ENCODE results near the gene PTRH1.

The PTRH1 gene

DNA sequence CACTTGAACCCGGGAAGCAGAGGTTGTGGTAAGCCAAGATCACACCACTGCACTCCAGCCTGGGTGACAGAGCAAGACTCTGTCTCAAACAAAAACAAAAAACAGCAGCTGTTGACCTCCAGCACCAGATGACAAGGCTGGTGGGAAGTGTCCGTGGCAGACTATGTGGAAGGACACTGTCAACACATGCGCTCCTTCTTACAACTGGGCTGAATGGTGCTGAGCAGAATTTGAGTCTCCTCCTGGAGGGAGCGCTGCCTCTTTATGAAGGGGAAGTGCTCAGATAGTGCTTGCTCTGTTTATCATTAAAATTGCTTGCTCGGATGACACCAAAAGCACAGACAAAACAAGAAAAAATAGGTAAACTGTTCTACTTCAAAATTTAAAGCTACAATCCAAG, 17.9 kb downstream of the PTRH1 start:
- DNase-seq (ENCODE audit: low spot score): no peak

DNA sequence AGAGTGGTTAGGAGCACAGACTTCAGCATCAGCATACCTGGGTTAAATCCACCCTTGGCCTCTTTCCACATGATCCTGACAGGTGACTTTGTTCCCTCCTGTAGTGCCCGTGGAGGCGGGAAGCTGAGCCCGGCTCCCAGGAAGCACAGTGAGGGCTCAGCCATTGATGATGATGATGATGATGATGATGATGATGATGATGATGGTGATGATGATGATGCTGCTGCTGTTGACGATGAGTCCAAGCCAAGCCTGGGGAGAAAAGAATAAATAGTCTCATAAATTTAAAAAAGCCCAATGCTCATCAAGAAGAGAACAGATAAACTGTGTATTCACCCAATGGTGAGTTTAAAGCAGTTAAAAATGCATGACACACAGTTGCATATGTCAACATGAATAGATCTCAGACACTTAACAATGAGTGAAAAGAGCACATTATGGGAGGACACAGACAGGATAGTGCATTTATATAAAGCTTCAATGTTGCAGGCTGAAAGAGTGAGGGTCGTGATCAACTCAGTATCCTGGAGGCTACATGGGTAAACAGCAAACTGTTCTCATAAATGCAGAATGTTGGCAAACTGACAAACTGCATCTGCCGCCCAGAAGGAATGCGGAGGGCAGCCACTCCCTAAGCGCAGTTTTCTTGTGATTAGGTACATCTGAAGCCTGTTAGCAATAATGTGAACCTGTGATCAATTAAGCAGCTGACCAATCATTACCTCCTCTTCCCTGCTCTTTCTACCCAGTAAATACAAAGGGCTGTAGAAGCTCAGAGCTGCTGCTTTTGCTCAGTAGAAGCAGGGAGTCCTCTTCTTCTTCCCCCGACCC, 20.4 kb downstream of the PTRH1 start:
- no peak for DNase-seq (ENCODE audit: low spot score)

GRCh38 chr9:127693697-127694096, 21.8 kb downstream of the PTRH1 start:
- DNase-seq (ENCODE audit: low spot score): no peak

DNA sequence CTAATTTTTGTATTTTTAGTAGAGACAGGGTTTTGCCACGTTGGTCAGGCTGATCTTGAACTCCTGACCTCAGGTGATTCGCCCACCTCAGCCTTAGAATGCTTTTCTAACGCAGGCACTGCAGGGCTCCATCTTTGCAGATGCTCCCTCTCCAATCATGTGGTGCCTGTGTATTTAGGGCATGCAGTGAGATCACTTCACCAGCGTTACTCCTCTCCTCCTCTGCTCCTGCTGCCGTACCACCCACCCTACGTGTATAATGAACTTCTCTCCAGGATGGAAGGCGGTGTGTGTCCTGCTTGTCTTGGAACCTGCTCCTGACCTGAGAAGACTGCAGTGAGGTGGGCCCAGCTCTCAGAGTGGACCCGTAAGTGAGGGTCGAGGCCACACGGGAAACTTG, 22.3 kb downstream of the PTRH1 start:
- no peak for DNase-seq (ENCODE audit: low spot score)

DNA sequence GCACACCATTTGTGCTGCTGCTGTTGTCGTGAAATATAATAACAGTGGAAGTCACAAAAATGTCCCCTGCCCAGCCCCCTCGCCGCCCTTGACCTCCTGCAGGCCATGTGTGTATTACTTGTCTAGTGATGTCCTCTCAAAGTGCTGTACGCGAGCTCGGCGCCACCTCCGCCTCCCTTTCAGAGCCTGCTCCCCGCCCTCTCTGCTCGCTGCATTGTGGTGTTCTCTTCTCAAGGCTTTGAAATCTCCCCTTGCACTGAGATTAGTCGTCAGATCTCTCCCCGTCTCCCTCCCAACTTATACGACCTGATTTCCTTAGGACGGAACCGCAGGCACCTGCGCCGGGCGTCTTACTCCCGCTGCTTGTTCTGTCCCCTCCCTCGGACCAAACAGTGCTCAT, 23.4 kb downstream of the PTRH1 start:
- no peak for DNase-seq (ENCODE audit: low spot score)

- no peak for DNase-seq (ENCODE audit: low spot score)
Measured at GRCh38 chr9:127690735-127691134, 24.7 kb downstream of the PTRH1 start.

GRCh38 chr9:127689329-127690000, 26.0 kb downstream of the PTRH1 start:
- DNase-seq (ENCODE audit: low spot score): no peak

DNA sequence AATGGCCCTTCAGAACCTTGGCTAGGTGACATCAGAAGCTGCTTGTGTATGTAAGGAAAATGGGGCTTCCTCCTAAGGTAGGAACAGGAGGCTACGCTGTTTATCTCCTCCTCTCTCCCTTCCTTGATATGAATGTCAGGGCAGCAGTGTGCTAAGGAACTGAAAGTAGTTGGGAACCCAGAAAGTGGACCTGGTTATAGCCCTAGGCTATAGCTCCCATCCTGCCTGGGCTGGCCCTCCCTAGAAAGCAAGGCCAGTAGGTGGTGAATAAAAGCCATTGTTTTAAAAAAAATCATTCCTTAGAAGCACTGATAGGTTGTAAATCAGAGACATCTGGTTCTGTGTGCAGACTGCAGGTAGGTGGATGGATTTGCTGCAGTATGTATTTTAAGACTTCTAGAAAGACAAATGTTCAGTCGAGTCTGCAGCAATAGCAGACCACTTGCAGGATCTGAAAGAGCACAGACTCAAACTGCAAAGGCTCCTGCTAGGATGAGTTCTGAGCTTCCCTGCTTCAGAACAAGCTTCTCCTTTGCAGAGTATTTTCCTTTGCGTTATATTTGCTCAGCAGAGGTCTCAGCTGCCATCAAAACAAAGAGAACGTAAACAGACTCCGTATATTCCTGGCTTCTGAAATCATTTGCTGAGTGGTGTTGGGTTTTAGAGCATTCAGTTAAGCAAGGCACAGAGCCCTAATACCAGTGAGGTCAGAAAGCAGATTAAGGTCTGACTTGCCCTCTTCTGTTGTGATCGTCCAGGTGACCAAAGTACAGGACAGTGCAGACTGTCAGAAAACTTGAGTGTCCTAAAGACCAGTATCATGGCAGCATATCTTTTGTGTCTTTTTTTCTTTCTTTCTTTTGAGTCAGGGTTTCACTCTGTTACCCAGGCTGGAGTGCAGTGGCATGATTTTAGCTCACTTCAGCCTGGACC, 28.7 kb downstream of the PTRH1 start:
- no peak for DNase-seq (ENCODE audit: low spot score)

GRCh38 chr9:127684576-127684975, 30.9 kb downstream of the PTRH1 start:
- DNase-seq (ENCODE audit: low spot score): peak; percentile 37

DNA sequence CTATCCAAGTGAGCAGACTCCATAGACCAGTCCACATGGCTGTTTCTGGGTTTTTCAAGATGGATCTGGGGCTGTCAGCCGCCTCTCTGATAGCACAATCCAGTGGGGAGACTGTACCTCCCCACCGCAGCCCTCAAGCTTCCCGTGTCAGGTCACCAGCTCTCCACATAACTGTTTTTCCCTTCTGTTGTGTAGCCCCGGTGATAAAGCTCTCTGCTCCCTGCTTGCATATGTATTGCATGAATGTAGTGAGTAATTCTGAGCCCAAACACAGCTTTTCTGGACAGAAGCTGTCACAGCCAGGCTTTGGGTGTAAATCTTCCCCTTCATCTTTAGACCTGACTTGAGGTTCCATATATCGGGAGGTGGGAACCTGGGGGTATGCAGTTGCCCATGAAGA, 31.7 kb downstream of the PTRH1 start:
- peak; percentile 55 for DNase-seq (ENCODE audit: low spot score)

GRCh38 chr9:127682351-127683136, 32.9 kb downstream of the PTRH1 start:
- DNase-seq (ENCODE audit: low spot score): no peak

GRCh38 chr9:127680846-127681245, 34.6 kb downstream of the PTRH1 start:
- DNase-seq (ENCODE audit: low spot score): no peak

GRCh38 chr9:127680226-127680625, 35.2 kb downstream of the PTRH1 start:
- DNase-seq (ENCODE audit: low spot score): no peak

GRCh38 chr9:127679506-127679905, 36.0 kb downstream of the PTRH1 start:
- no peak for DNase-seq (ENCODE audit: low spot score)

- no peak for DNase-seq (ENCODE audit: low spot score)
Measured at GRCh38 chr9:127676638-127677037, 38.8 kb downstream of the PTRH1 start.

DNA sequence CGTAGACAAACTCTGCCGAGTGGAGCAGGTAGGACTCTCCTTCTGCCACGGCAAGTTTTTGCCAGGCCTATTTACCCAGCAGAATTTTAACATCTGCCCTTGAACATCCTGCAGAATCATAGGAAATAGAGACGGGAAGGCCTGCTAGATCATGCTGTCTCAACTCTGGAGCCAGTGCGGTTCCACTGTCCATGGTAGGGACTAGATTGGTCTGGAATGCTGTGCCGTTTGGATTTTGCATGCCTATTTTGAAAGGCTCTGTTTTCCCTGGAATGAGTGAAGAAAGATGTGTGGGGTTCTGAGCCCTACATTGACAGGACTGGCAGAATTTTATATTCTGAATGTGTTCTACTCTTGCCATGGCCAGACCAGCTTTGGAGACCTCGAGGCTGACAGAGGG, 42.2 kb downstream of the PTRH1 start:
- no peak for DNase-seq (ENCODE audit: low spot score)

DNA sequence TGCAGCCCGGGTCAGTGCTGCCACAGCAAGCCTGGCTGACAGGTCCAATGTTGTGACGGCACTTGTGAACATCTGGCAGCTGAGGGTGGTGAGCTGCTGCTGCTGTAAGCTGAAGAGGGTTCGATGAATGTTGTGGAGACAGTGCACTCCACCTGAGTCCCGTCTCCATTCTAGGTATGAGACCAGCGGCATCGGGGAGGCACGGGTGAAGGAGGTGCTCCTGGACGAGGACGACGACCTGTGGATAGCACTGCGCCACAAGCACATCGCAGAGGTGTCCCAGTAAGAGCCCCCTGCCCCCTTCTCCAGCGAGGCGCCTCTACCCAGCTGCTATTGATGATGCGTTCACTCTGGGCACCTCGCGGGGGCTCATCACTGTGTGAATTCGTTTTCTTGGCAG, 47.6 kb downstream of the PTRH1 start:
- DNase-seq (ENCODE audit: low spot score): no peak

- DNase-seq (ENCODE audit: low spot score): no peak
Measured at GRCh38 chr9:127667127-127667844, 48.2 kb downstream of the PTRH1 start.

DNA sequence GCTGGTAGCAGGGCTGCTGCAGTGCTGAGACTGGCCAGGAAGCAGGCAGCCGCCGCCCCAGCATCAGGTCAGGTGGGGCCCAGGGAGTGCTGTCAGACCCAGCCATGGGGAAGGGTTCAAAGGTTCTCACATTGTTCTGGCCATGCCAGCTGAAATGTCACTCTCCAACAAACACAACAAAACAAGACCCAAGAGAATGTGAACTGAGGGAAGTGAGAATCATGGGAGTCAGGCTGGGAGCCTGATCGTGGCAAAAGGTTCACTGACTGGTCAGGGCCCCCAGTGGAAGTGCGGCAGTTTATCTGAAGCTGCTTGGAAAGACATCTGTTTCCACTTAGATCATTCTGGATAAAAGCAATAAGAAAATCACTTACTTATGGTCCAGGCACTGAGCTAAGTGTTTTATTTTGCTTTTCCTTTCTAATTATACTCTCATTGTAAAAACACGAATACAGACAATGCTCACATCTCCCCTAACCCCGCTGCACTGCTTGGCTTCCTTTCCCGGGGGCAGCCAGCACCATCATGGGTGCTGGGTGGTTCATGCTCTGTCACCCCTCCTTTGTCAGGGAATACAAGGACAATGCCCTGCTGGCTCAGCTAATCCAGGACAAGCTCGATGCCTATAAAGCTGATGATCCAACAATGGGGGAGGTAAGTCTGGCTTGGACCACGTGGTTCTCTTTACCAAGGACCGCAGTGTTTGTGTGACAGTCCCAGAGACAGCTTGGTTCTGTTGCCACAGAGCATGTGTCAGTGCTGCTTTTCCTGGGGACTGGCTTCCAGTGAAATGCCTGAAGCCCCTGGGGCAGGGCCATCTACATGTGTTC, 50.6 kb downstream of the PTRH1 start:
- no peak for DNase-seq (ENCODE audit: low spot score)

DNA sequence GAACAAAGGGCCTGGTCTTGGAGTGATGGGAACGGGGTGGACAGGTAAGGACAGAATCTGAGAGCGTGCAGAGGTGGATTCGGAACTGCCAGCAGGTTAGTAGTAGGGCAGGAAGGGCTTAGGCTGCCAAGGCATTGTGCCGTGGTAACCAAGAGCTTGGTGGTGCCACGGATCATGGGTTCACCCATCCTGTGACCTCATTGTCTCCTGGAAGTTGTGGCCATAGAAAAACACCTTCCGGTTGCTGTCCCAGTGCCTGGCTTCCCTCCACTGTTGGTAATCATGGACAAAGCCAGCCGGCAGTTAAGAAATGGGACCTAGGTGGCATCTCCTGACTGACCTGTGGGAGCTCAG, 51.2 kb downstream of the PTRH1 start:
- no peak for DNase-seq (ENCODE audit: low spot score)
